ENCODE data around the gene RHBDD3.

RHBDD3 gene

GRCh38 chr22:29310065-29310862 lies 42.5 kb upstream of the RHBDD3 start:
- Histone ChIP-seq H3K9me3 (replicated peaks; ENCODE audit: insufficient read depth, low read length) (no peaks in the 10 kb centered on the region), H3K4me3 (ENCODE audit: low read length) (no peak overlapping the region), H3K4me1 (ENCODE audit: low read length) (no peaks in the 10 kb centered on the region), H3K36me3 (replicated peaks; ENCODE audit: insufficient read depth, low read length) (no peaks in the 10 kb centered on the region), H3K27ac (ENCODE audit: low read length) (no peak overlapping the region), H2AFZ (ENCODE audit: low read length) (no peak overlapping the region), H3K79me2 (ENCODE audit: low read length) (no peaks in the 10 kb centered on the region), H3K4me2 (ENCODE audit: low read depth, low read length) (no peak overlapping the region), H4K20me1 (ENCODE audit: insufficient read depth, low read length) (no peaks in the 10 kb centered on the region), H3K9me2 (replicated peaks; ENCODE audit: insufficient read depth, low read length) (no peaks in the 10 kb centered on the region), H3K9ac (ENCODE audit: low read length) (no peak overlapping the region), H3F3A (ENCODE audit: insufficient read depth, low read length) (no peaks in the 10 kb centered on the region), H3K27me3 (replicated peaks; ENCODE audit: insufficient read depth, low read length) (peaks cover 36% of the 10 kb centered on the region)
- no peak for DNase-seq
- TF ChIP-seq EZH2phosphoT487 (IDR thresholded peaks at IDR 0.05; ENCODE audit: low read length) (no peak), EZH2 (optimal IDR thresholded peaks at IDR 0.05; ENCODE audit: low read depth, low read length) (no peak)
- TF ChIP-seq, protein P1, sequence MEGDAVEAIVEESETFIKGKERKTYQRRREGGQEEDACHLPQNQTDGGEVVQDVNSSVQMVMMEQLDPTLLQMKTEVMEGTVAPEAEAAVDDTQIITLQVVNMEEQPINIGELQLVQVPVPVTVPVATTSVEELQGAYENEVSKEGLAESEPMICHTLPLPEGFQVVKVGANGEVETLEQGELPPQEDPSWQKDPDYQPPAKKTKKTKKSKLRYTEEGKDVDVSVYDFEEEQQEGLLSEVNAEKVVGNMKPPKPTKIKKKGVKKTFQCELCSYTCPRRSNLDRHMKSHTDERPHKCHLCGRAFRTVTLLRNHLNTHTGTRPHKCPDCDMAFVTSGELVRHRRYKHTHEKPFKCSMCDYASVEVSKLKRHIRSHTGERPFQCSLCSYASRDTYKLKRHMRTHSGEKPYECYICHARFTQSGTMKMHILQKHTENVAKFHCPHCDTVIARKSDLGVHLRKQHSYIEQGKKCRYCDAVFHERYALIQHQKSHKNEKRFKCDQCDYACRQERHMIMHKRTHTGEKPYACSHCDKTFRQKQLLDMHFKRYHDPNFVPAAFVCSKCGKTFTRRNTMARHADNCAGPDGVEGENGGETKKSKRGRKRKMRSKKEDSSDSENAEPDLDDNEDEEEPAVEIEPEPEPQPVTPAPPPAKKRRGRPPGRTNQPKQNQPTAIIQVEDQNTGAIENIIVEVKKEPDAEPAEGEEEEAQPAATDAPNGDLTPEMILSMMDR (IDR thresholded peaks at IDR 0.05; ENCODE audit: low read length): no peak

DNA sequence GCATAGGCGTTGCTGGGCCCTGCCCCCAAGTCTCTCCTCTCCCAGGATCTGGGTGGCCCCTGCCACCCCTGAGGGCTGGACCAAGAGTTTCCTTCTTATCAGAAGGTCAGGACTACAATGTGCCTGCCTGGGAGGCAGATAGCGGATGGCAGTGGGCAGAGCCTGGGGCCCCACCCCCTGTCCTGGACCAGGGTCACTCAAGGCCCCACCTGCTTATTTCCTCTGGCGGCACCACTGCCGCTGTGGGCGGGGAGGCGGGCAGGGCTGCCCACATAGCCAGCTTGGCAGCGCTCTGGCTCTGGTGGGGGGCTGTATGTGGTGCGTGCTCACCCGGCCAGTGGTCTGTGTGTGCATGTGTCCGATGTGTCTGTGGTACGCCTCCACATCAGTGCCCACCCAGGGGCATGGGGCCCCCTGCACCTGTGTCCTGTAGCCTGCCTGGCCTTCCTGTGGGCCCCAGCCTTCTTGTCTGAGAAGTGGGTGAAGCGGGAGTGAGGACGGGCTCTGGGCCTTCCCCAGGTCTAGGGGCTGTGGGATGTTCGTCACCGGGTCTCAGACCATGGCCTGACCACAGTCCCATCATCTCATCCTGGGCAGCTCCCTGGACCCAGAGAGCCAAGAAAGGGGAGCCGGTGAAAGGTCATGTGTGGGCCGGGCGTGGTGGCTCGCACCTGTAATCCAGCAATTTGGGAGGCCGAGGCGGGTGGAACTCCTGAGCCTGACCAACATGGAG lies 41.7 kb upstream of the RHBDD3 start:
- H3K27ac ChIP-seq (ENCODE audit: low read length): no peak overlapping the region
- H3F3A ChIP-seq (ENCODE audit: insufficient read depth, low read length): no peaks in the 10 kb centered on the region
- no peak overlapping the region for H3K4me2 ChIP-seq (ENCODE audit: low read depth, low read length)
- TF ChIP-seq, protein P1 (IDR thresholded peaks at IDR 0.05; ENCODE audit: low read length): no peak
- TF ChIP-seq EZH2 (optimal IDR thresholded peaks at IDR 0.05; ENCODE audit: low read depth, low read length) (no peak), EZH2phosphoT487 (IDR thresholded peaks at IDR 0.05; ENCODE audit: low read length) (no peak)
- no peaks in the 10 kb centered on the region for H3K9me3 ChIP-seq (replicated peaks; ENCODE audit: insufficient read depth, low read length)
- H4K20me1 ChIP-seq (ENCODE audit: insufficient read depth, low read length): no peaks in the 10 kb centered on the region
- no peak for DNase-seq
- H3K79me2 ChIP-seq (ENCODE audit: low read length): no peaks in the 10 kb centered on the region
- H3K36me3 ChIP-seq (replicated peaks; ENCODE audit: insufficient read depth, low read length): no peaks in the 10 kb centered on the region
- no peak overlapping the region for H3K9ac ChIP-seq (ENCODE audit: low read length)
- H3K9me2 ChIP-seq (replicated peaks; ENCODE audit: insufficient read depth, low read length): no peaks in the 10 kb centered on the region
- no peak overlapping the region for H3K4me3 ChIP-seq (ENCODE audit: low read length)
- H2AFZ ChIP-seq (ENCODE audit: low read length): no peak overlapping the region
- no peaks in the 10 kb centered on the region for H3K4me1 ChIP-seq (ENCODE audit: low read length)
- H3K27me3 ChIP-seq (replicated peaks; ENCODE audit: insufficient read depth, low read length): peaks cover 31% of the 10 kb centered on the region

DNA sequence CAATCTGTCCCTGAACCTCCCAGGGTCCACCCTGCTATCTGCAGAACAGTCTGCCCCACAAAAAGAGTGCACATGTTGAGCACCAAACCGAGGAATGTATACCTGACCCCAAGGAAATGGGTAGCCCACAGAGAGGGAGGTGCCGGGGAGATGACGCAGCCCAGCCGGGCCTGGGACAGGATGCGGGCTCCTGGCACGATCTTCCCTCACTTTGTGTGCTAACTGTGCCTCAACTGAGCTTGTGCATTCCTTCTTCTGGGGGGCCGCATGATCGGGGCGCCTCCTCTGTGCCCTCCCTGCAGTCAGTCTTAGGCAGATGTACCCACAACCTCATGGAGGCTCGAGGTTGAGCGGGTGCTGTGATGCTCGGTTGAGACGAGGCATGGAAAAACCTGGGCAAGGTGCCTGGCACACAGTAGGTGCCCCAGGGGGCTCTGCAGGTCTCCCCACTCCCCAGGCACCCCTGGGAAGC lies 41.0 kb upstream of the RHBDD3 start:
- Histone ChIP-seq H3K4me3 (ENCODE audit: low read length) (no peak overlapping the region), H3K4me1 (ENCODE audit: low read length) (no peaks in the 10 kb centered on the region), H3K4me2 (ENCODE audit: low read depth, low read length) (no peak overlapping the region), H3K9me2 (replicated peaks; ENCODE audit: insufficient read depth, low read length) (no peaks in the 10 kb centered on the region), H3K9ac (ENCODE audit: low read length) (no peak overlapping the region), H4K20me1 (ENCODE audit: insufficient read depth, low read length) (no peaks in the 10 kb centered on the region), H3F3A (ENCODE audit: insufficient read depth, low read length) (no peaks in the 10 kb centered on the region), H3K27me3 (replicated peaks; ENCODE audit: insufficient read depth, low read length) (peaks cover 25% of the 10 kb centered on the region), H2AFZ (ENCODE audit: low read length) (no peak overlapping the region), H3K79me2 (ENCODE audit: low read length) (no peaks in the 10 kb centered on the region), H3K9me3 (replicated peaks; ENCODE audit: insufficient read depth, low read length) (no peaks in the 10 kb centered on the region), H3K27ac (ENCODE audit: low read length) (no peak overlapping the region), H3K36me3 (replicated peaks; ENCODE audit: insufficient read depth, low read length) (no peaks in the 10 kb centered on the region)
- TF ChIP-seq EZH2phosphoT487 (IDR thresholded peaks at IDR 0.05; ENCODE audit: low read length): no peak
- TF ChIP-seq EZH2 (optimal IDR thresholded peaks at IDR 0.05; ENCODE audit: low read depth, low read length): no peak
- TF ChIP-seq, protein P1 (IDR thresholded peaks at IDR 0.05; ENCODE audit: low read length): no peak
- no peak for DNase-seq

All from MM.1S (cell line).